ENCODE data around the gene LANCL2. TPM values are rescaled to one million over a fixed set of nuclear protein-coding genes. Genes with fewer than 3 reads are reported as not detected.

LANCL2 gene
- total RNA-seq, 1 experiment from 2014 or later: 32.8 TPM

DNA sequence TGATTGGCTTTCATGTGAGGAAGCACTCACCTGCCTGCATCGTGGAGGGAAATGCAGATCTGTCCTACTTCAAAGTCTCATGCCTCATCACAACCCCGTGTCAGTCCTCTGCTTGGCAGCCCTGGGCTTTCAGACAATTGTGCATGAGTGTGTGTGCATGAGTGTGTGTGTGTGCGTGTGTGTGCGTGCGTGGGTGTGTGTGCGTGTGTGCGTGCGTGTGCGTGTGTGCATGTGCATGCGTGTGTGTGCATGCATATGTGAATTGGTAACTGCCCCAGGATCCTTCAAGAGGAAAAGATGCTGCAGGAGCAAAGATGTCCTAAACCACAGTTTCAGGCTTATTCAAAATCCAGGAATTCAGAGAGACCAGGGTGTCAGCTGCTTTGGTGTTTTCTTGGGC lies 71.3 kb downstream of the LANCL2 start:
- no peak for DNase-seq (ENCODE audit: low read depth)

- no peak for DNase-seq (ENCODE audit: low read depth)
These were observed 72.2 kb downstream of the LANCL2 start for GRCh38 chr7:55437375-55437774.

DNA sequence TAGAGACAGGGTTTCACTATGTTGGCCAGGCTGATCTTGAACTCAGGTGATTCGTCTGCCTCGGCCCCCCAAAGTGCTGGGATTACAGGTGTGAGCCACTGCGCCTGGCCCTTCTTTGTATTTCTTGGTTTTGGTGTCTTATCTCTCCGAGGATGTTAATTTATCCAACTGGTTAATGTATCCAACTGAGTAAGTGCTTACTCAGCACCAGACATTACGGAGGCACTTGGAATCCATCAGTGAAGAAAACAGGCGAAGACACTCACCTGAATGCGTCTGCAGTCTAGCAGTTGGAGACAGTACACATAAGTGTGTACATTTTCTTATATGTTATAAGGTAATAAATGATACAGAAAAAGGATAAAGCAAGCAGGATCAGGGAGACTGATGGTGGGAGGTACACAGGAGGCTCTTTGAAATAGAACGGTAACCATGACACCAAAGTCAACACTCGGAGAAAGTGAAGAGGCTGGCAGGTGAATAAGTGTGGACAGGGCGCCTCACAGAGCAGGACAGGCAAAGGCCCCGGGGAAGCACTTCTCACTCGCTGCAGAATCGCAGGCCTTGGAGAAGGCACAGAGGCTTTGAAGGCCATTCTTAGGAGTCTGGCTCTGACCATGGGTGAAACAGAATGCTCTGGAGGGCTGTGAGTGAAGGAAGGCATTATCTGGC lies 73.1 kb downstream of the LANCL2 start:
- no peak for DNase-seq (ENCODE audit: low read depth)

DNA sequence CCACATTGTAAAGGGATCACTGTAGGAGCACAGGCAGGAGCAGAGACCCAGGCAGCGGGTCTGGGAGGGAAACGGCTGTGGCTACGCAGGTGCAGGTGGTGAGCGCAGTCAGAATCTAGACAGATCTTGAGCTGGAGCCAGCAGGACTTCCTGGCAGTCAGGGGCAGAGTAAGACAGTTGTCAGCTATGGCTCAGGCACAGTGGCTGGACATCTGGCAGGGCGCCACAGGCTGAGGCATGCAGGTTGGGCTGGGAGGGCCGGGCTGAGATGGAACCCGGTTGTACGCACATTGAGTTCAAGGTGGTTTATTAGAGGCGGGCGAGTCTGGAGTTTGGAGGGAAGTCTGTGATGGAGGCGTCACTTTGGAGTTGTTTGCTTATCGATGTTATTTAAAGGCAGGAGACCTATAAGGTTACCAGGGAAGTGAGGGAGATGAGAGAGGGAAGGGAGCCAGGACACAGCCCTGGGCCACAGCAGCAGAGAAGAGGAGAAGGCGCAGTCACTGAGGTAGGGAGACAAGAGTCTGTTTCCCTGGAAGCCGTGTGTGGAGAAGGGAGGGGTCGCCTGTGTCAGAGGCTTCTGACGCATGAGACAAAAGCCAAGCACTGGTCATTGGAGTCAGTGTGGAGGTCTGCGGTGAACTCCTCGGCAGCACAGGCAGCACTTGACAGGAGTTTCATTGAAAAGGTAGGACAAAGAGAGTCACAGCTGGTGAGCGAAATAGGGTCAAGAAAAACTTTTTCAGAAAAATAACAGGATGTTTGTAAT lies 73.8 kb downstream of the LANCL2 start:
- DNase-seq (ENCODE audit: low read depth): no peak

GRCh38 chr7:55439627-55440026 lies 74.5 kb downstream of the LANCL2 start:
- peak; percentile 23 for DNase-seq (ENCODE audit: low read depth)

DNA sequence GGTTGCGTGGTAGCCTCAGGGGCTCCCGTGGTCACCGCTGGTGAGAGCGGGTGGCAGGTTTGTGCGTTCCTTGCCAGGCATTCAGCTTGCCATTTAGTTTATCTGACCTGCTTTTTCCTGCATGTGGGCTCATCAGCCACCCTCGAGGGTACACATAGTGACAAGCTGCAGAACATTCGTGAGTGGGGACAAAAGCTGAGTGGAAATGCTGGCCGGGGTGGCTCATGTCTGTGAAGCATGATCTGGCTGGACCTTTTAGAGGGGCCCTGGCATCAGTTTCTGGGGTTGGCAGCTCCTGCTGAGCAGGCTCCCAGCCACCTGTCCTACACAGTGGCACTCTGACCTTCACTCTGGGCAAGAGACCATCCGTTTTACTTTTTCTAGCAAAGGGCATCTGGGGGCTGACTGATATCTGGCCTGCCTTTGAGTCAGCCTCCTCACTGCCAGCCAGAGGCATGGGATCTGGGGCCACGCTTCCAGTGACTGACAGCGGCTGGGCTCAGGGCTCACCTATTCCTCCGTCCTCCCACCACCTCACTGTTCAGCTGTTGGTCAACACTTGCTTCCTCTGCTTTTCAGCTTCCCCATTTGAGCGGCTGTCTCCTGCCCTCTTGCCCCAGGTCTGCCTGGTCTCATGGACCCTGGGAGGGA lies 75.0 kb downstream of the LANCL2 start:
- no peak for DNase-seq (ENCODE audit: low read depth)

- no peak for DNase-seq (ENCODE audit: low read depth)
These were observed 75.9 kb downstream of the LANCL2 start for GRCh38 chr7:55441002-55441401.

DNA sequence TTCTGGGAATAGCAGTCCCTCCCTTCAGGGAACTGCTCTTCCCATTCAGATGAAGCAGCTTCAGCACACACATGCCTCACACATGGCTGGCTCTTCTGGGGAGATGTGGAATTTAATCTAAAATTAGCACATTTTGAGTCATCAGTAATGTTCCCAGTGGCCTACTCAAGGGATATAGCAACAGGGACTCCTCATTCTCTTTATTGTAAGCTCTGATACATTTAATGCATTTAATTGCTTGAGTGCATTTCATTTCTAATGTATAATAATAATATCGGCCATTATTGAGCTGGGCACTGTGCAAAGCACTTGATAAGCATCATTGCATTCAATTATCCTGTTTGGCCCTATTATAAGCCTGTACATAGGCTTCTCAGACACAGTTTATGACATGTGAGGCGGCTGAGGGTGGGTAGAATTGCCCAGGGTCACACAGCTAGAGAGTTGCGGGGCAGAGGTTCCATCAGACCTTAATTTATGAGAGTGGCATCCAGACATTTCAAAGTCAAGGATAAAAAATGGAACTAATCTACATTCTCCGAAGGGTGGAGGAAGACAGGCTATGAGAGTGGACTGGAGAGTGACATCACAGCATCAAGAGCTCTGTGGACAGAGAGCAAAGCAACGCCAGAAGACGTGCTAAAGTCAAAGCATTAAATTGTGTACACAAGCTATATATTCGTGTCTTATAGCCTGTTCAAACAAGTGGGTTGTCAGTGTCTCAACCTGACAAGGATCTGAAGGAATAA lies 76.8 kb downstream of the LANCL2 start:
- peak; percentile 58 for DNase-seq (ENCODE audit: low read depth)

DNA sequence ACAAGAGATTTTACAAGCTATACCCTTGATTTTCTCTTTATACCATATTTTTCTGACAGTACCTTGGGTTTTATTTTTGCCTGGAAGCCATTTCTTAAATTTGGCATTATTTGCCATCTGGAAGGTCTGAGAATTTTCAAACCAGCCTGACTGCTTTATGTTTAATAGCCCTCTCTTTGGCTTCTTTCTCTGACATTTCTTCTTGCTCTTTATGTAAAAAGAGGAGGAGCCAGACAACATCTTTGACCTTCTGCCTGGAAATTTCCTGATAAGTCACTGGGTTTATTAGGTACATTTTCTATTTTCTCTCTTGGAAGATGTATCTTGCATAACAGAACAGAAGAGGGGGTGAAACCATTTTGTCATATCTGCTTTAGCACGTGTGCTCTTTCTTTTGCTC lies 79.6 kb downstream of the LANCL2 start:
- DNase-seq (ENCODE audit: low read depth): no peak

DNA sequence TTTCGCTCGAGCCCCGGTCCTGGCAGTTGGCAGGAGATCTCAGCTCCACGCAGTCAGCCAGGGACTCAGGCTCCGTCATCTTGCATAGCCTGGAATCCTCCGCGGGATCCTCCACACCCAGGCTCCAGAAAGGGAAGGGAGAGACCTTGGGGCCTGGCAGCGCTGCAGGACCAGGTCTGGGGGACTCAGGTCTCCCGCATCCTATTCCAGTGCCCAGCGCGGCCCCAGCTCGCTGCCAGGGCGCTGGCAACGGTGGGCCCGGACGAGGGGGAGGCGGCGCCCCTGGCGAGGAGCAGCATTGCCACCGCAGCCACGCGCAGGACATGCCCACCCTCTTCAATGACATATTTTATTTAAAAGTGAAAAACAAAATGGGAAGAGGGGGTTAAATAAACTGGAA lies 83.4 kb downstream of the LANCL2 start:
- no peak for DNase-seq (ENCODE audit: low read depth)

DNA sequence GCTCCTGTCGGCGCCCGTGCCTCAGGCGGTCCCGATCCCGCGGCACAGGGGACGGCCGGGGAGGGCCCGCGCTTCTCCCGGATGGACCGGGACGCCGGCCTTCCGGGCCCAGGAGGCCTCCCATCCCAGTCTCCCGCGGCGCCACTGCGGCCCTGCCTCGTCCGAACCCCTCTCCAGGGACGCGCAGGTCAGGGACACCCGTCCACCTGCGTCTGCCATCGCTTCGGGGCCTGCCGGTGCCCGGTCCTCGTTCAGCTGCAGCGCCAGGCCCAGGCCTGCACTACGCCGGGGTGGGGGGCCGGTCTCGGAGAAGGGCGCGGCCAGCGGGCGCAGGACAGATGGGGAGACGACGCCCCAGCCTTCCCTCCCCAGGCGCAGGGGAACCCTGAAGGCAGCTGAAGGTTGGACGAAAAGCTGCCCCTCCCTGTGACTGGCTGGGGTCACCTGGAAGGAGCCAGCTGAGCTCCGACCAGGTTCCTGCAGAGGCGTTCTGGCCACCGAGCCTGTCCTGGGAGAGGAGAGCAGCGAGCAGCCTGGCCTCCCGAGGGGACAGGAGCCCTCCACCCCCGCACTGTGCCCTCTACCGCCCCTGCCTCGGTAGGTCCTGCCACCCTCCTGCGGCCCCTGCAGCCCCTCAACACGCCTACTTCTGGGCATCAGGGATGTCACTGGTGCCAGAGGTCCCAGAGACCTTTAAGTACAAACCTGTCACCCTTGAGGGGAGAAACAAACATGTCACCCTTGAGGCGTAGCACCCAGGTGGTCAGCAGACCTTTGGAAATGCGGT lies 84.3 kb downstream of the LANCL2 start:
- no peak for DNase-seq (ENCODE audit: low read depth)

DNA sequence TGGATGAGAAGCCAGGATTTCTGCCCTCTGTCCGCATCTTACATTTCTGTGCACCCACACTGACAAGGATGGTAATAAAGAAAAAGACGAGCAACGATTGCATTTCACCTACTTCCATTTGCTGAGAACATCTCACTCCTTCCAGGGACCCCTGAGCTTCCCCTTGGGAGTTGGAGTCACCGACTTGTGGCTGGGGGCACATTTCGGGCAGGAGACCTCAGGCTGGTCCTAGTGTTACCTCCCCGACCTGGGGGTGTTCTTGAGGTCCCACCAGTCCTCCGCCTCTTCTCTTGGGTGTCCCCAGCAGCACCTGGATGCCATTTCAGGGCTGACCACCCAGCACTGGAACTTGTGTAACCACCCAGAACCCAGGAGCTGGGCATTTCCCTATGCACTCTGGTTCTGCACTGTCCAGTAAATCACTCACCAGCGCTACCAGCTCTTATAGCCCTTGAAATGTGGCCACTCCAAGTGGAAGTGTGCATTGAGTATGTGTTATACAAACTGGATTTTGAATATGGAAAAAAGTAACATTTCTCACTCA lies 84.9 kb downstream of the LANCL2 start:
- DNase-seq (ENCODE audit: low read depth): no peak

DNA sequence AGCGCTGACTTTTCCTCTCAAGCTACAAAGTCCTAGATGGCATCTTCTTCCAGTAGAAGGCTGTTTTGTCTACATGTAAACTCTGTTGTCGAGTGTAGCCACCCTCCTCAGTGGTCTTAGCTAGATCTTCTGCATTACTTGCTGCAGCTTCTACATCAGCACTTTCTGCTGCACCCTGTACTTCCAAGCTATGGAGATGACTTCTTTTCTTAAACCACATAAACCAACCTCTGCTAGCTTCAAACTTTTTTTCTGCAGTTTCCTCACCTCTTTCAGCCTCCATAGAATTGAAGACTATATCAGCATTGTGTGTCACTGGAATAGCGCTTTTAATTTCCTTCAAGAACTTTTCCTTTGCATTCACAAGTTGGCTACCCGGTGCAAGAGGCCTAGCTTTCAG lies 87.8 kb downstream of the LANCL2 start:
- DNase-seq (ENCODE audit: low read depth): no peak

GRCh38 chr7:55457801-55458200 lies 92.7 kb downstream of the LANCL2 start:
- DNase-seq (ENCODE audit: low read depth): no peak

- DNase-seq (ENCODE audit: low read depth): peak; percentile 57
These were observed 93.2 kb downstream of the LANCL2 start for GRCh38 chr7:55458351-55458750.

DNA sequence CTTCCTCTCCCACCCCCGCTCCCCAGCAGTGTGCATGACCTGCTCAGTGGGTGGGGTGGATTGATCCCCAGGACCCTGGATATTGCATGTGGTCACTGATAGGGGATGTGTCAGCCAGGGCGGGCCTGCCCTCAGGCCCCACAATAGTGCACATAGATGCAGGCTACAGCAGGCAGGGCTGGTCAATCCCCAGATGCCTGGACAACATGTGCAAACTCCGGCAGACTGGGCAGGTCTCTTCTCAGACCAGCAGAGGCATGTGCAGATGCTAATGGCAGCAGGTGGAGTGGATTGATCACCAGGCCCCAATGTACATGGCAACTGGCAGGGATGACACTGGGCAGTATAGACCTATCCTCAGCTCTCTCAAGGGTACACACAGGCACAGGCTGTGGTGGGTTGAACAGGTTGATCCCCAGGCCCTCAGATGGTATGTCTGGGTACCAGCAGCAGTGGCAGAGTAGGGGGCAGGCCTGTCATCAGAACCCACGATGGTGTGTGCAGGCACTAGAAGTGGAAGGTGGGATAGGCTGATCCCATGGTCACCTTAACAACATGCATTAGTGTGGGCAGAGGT lies 98.6 kb downstream of the LANCL2 start:
- DNase-seq (ENCODE audit: low read depth): no peak

DNA sequence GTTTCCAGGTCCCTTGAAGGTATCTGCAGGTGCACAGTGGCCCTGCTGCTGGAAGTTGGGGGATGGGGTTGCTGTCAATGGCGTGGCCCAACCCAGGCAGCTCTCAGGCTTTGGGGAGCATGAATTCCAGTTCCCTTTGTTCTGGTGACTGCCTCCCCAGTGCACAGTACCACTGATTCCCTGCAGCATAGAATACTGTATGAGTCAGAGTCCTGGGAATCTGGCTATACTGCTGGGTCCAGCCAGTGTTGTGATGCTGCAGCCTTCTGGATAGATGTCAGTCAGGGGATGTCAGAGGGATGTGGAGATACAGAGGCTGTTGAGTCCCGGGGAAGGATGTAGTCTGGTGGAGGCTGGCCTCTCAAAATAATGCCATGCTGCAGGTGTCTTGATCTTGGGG lies 99.3 kb downstream of the LANCL2 start:
- DNase-seq (ENCODE audit: low read depth): no peak

- no peak for DNase-seq (ENCODE audit: low read depth)
These were observed 100.6 kb downstream of the LANCL2 start for GRCh38 chr7:55465691-55466090.

- no peak for DNase-seq (ENCODE audit: low read depth)
These were observed 102.0 kb downstream of the LANCL2 start for GRCh38 chr7:55467047-55467593.

DNA sequence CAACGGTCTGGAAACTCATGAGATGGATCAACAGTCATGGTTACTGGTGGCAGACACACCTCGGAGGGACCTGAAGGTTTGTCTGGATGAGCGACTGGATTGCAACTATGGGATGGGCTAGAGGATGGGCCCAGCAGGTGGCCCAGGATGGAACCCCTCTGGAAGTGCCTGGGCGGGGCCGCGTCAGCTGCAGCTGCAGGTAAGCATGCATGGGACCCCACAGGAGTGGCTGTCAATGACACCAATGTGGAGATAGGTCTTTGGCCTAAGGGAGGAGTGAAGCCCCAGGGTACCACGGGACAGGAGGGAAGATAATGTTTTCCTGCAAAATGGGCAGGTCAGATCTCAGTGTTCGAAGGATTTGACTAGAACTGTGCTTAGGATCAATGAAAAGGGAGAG lies 103.4 kb downstream of the LANCL2 start:
- no peak for DNase-seq (ENCODE audit: low read depth)
